ENCODE results near the gene COL2A1.

GRCh38 chr12:47982311-47982710 is 22.0 kb downstream of the COL2A1 start:
- TF ChIP-seq POLR2A (IDR thresholded peaks at IDR 0.05; ENCODE audit: low read depth, low read length) (no peak), CTCF (IDR thresholded peaks at IDR 0.05; ENCODE audit: extremely low read depth in 1 of 2, insufficient read depth in 1 of 2, low read depth in 1 of 2, low read length in 2 of 2) (no peak), POLR2AphosphoS5 (IDR thresholded peaks at IDR 0.05; ENCODE audit: insufficient read depth, low read depth, low read length) (no peak), GATA2 (IDR thresholded peaks at IDR 0.05; ENCODE audit: insufficient read depth, insufficient read length, low read depth, low read length) (no peak)
- TF ChIP-seq, protein P1, sequence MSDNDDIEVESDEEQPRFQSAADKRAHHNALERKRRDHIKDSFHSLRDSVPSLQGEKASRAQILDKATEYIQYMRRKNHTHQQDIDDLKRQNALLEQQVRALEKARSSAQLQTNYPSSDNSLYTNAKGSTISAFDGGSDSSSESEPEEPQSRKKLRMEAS (IDR thresholded peaks at IDR 0.05; ENCODE audit: insufficient read depth, insufficient read length) = no peak

Data from endothelial cell of umbilical vein (primary cell).